Mesenchymal stem cell (in vitro differentiated cells and primary cell): ENCODE results near the gene TSPAN9.

Experiments used
- DNase-seq: peaks from one replicate; pipeline ENCODE4 v3.0.0-alpha.2; 2013
- H2AFZ ChIP-seq: one replicate; pipeline ENCODE4 v1.6.1; 2013; ENCODE audit warnings: low read depth, mild to moderate bottlenecking, control low read depth, inconsistent platforms, low read length, moderate library complexity
- H2AK5ac ChIP-seq: 2 replicates; pipeline ENCODE4 v1.6.1; 2013; ENCODE audit warnings: low read length, moderate library complexity, mild to moderate bottlenecking, inconsistent platforms; ENCODE audit not compliant: severe bottlenecking
- H2BK120ac ChIP-seq: one replicate; pipeline ENCODE4 v1.6.1; 2013; ENCODE audit warnings: low read depth, mild to moderate bottlenecking, inconsistent platforms, low read length, moderate library complexity
- H2BK12ac ChIP-seq, 2 experiments: one replicate each; pipeline ENCODE4 v1.6.1; 2013; ENCODE audit warnings: inconsistent platforms in 2 of 2, low read length in 2 of 2, mild to moderate bottlenecking in 2 of 2, moderate library complexity in 2 of 2, control low read depth in 1 of 2
- H2BK15ac ChIP-seq: one replicate; pipeline ENCODE4 v1.6.1; 2013; ENCODE audit warnings: mild to moderate bottlenecking, low read depth, inconsistent platforms; ENCODE audit not compliant: poor library complexity, severe bottlenecking
- H2BK5ac ChIP-seq: 2 replicates; pipeline ENCODE4 v1.6.1; 2013; ENCODE audit warnings: low read depth, mild to moderate bottlenecking, low read length, control low read depth, inconsistent platforms; ENCODE audit not compliant: poor library complexity, severe bottlenecking
- H3K14ac ChIP-seq, 2 experiments: one replicate each; pipeline ENCODE4 v1.6.1; 2013; ENCODE audit warnings: inconsistent platforms in 2 of 2, low read length in 2 of 2, control low read depth in 1 of 2, mild to moderate bottlenecking in 1 of 2, moderate library complexity in 1 of 2
- H3K18ac ChIP-seq, 2 experiments: one replicate each; pipeline ENCODE4 v1.6.1; 2013; ENCODE audit warnings: inconsistent platforms in 2 of 2, low read length in 2 of 2, control low read depth in 1 of 2, low read depth in 1 of 2, mild to moderate bottlenecking in 1 of 2
- H3K23ac ChIP-seq, 2 experiments: one replicate each; pipeline ENCODE4 v1.6.1; 2013; ENCODE audit warnings: inconsistent platforms in 2 of 2, low read length in 2 of 2, mild to moderate bottlenecking in 2 of 2, moderate library complexity in 2 of 2, control low read depth in 1 of 2
- H3K27ac ChIP-seq: 2 replicates; pipeline ENCODE4 v1.5.1; 2013; ENCODE audit warnings: mild to moderate bottlenecking, moderate library complexity, low read length, control low read depth, inconsistent platforms; ENCODE audit not compliant: poor library complexity, severe bottlenecking
- H3K27me3 ChIP-seq, 2 experiments: 2 replicates each; pipeline versions ENCODE4 v1.6.1 to v1.7.0; 2013; ENCODE audit warnings: low read length in 2 of 2, mild to moderate bottlenecking in 2 of 2, moderate library complexity in 2 of 2, control low read depth in 1 of 2, inconsistent platforms in 1 of 2; ENCODE audit not compliant: control insufficient read depth in 1 of 2, insufficient read depth in 1 of 2
- H3K36me3 ChIP-seq, 2 experiments: 2 replicates each; pipeline versions ENCODE4 v1.6.1 to v1.7.0; 2013; ENCODE audit warnings: low read length in 2 of 2, control low read depth in 1 of 2, inconsistent platforms in 1 of 2, low read depth in 1 of 2, mild to moderate bottlenecking in 1 of 2; ENCODE audit not compliant: insufficient read depth in 2 of 2, control insufficient read depth in 1 of 2
- H3K4ac ChIP-seq, 2 experiments: one replicate each; pipeline ENCODE4 v1.6.1; 2013; ENCODE audit warnings: inconsistent platforms in 2 of 2, low read length in 2 of 2, mild to moderate bottlenecking in 2 of 2, moderate library complexity in 2 of 2, control low read depth in 1 of 2, low read depth in 1 of 2
- H3K4me1 ChIP-seq: 2 replicates; pipeline ENCODE4 v1.6.1; 2013; ENCODE audit warnings: low read depth, low read length, control low read depth; ENCODE audit not compliant: control insufficient read depth, insufficient read depth
- H3K4me2 ChIP-seq: 2 replicates; pipeline ENCODE4 v1.6.1; 2013; ENCODE audit warnings: low read length, mild to moderate bottlenecking, inconsistent platforms; ENCODE audit not compliant: poor library complexity, severe bottlenecking
- H3K4me3 ChIP-seq, 2 experiments: 2 replicates each; pipeline versions ENCODE4 v1.5.1 to v1.7.0; 2013; ENCODE audit warnings: low read length in 2 of 2, mild to moderate bottlenecking in 2 of 2, control low read depth in 1 of 2, low read depth in 1 of 2; ENCODE audit not compliant: insufficient read depth in 1 of 2
- H3K79me1 ChIP-seq: replicated peaks from 2 replicates; pipeline ENCODE4 v1.6.1; 2013; ENCODE audit warnings: mild to moderate bottlenecking, control low read depth, low read length, inconsistent platforms; ENCODE audit not compliant: poor library complexity, severe bottlenecking
- H3K9ac ChIP-seq: 2 replicates; pipeline ENCODE4 v1.7.0; 2013; ENCODE audit warnings: mild to moderate bottlenecking, low read length, moderate library complexity
- H3K9me3 ChIP-seq: 2 replicates; pipeline ENCODE4 v1.7.0; 2013; ENCODE audit warnings: mild to moderate bottlenecking, low read length; ENCODE audit not compliant: control insufficient read depth
- H4K8ac ChIP-seq: one replicate; pipeline ENCODE4 v1.6.1; 2013; ENCODE audit warnings: inconsistent platforms, mild to moderate bottlenecking, low read length, moderate library complexity
- H4K91ac ChIP-seq: one replicate; pipeline ENCODE4 v1.6.1; 2013; ENCODE audit warnings: mild to moderate bottlenecking, low read length, inconsistent platforms
- WGBS: methylation state at CpG from one replicate; pipeline ENCODE4 v1.1.7; 2013; ENCODE audit warnings: mixed read lengths; 5-methylcytosine and 5-hydroxymethylcytosine counted together

The TSPAN9 gene

GRCh38 chr12:3045989-3046388, 31.2 kb upstream of the TSPAN9 start:
- Histone ChIP-seq H2BK12ac (no peak overlapping the region), H2BK120ac (no peak overlapping the region), H2AK5ac (no peak overlapping the region), H2BK5ac (no peak overlapping the region), H3K4me2 (no peak overlapping the region), H3K18ac (no peak overlapping the region), H3K79me1 (no peaks in the 10 kb centered on the region), H3K4me1 (peaks cover 23% of the 10 kb centered on the region), H3K9me3 (no peaks in the 10 kb centered on the region), H3K23ac (no peak overlapping the region), H3K4me3 (no peak overlapping the region), H3K27ac (no peak overlapping the region), H4K91ac (no peak overlapping the region), H3K4ac (no peak overlapping the region), H2AFZ (no peak overlapping the region), H3K9ac (no peak overlapping the region), H3K27me3 (peaks cover 0 to 20% of the 10 kb centered on the region in 2 experiments), H3K36me3 (peaks cover 1 to 17% of the 10 kb centered on the region in 2 experiments), H2BK15ac (no peak overlapping the region), H4K8ac (no peak overlapping the region), H3K14ac (no peak overlapping the region)
- 91% methylated on average over 7 of the region's 7 CpGs for WGBS
- DNase-seq = no peak

- Histone ChIP-seq H3K4me3 (no peak overlapping the region), H3K36me3 (peaks cover 0 to 14% of the 10 kb centered on the region in 2 experiments), H2BK12ac (no peak overlapping the region), H2AK5ac (no peak overlapping the region), H3K27me3 (peaks cover 0 to 20% of the 10 kb centered on the region in 2 experiments), H3K4me2 (no peak overlapping the region), H2AFZ (no peak overlapping the region), H3K14ac (no peak overlapping the region), H2BK5ac (no peak overlapping the region), H2BK15ac (no peak overlapping the region), H3K9me3 (no peaks in the 10 kb centered on the region), H3K4ac (no peak overlapping the region), H3K23ac (no peak overlapping the region), H3K79me1 (no peaks in the 10 kb centered on the region), H4K91ac (no peak overlapping the region), H3K4me1 (peaks cover 22% of the 10 kb centered on the region), H3K9ac (no peak overlapping the region), H4K8ac (no peak overlapping the region), H2BK120ac (no peak overlapping the region), H3K27ac (no peak overlapping the region), H3K18ac (no peak overlapping the region)
- no peak for DNase-seq
- WGBS = 76% methylated on average over 17 of the region's 17 CpGs
Measured at GRCh38 chr12:3046441-3047200, 30.6 kb upstream of the TSPAN9 start.

- Histone ChIP-seq H2AK5ac (peak overlapping the region; percentile 57), H3K4ac (no peak overlapping the region), H3K4me1 (peaks cover 22% of the 10 kb centered on the region), H2AFZ (no peak overlapping the region), H3K4me3 (no peak overlapping the region), H4K8ac (no peak overlapping the region), H3K27me3 (peaks cover 0 to 20% of the 10 kb centered on the region in 2 experiments), H3K9me3 (no peaks in the 10 kb centered on the region), H3K27ac (no peak overlapping the region), H2BK120ac (no peak overlapping the region), H3K79me1 (no peaks in the 10 kb centered on the region), H4K91ac (no peak overlapping the region), H3K4me2 (no peak overlapping the region), H3K18ac (peak overlapping the region in 1 of 2 experiments; percentile 53), H2BK12ac (no peak overlapping the region), H2BK5ac (no peak overlapping the region), H3K36me3 (peaks cover 0 to 8% of the 10 kb centered on the region in 2 experiments), H3K23ac (no peak overlapping the region), H3K14ac (no peak overlapping the region), H2BK15ac (no peak overlapping the region), H3K9ac (no peak overlapping the region)
- DNase-seq = no peak
- WGBS = 58% methylated on average over 8 of the region's 8 CpGs
Measured at GRCh38 chr12:3047961-3048360, 29.2 kb upstream of the TSPAN9 start.

DNA sequence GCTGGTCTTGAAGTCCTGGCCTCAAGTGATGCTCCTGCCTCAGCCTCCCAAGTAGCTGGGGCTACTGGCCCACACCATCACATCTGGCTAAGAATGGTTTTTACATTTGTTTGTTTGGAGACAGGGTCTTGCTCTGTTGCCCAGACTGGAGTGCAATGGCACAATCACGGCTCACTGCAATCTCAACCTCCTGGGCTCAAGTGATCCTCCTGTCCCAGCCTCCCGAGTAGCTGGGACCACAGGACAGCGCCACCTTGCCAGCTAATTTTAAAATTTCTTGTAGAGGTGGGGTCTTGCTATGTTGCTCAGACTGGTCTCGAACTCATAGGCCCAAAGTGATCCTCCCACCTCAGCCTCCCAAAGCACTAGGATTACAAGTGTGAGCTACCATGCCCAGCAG, 28.6 kb upstream of the TSPAN9 start:
- H2AK5ac ChIP-seq = no peak overlapping the region
- H3K4me2 ChIP-seq = no peak overlapping the region
- no peak overlapping the region for H3K4me3 ChIP-seq
- no peak overlapping the region for H3K27ac ChIP-seq
- H3K4ac ChIP-seq = no peak overlapping the region
- H2BK5ac ChIP-seq = no peak overlapping the region
- H3K79me1 ChIP-seq = no peaks in the 10 kb centered on the region
- H3K18ac ChIP-seq = no peak overlapping the region
- H3K4me1 ChIP-seq = peaks cover 22% of the 10 kb centered on the region
- H3K27me3 ChIP-seq = peaks cover 0 to 20% of the 10 kb centered on the region in 2 experiments
- peaks cover 0 to 2% of the 10 kb centered on the region in 2 experiments for H3K36me3 ChIP-seq
- H2BK12ac ChIP-seq = no peak overlapping the region
- no peak overlapping the region for H4K91ac ChIP-seq
- H2AFZ ChIP-seq = no peak overlapping the region
- H2BK15ac ChIP-seq = no peak overlapping the region
- no peaks in the 10 kb centered on the region for H3K9me3 ChIP-seq
- H3K9ac ChIP-seq = no peak overlapping the region
- no peak overlapping the region for H4K8ac ChIP-seq
- no peak overlapping the region for H2BK120ac ChIP-seq
- H3K14ac ChIP-seq = no peak overlapping the region
- WGBS = 99% methylated on average over 4 of the region's 4 CpGs
- no peak overlapping the region for H3K23ac ChIP-seq
- no peak for DNase-seq
